Mesenteric fat pad (tissue), 1 donor: ENCODE measurements around the gene GCK. TPM values are rescaled to one million over a fixed set of nuclear protein-coding genes. Genes with fewer than 3 reads are reported as not detected.

Source experiments
- DNase-seq: peaks from one replicate; pipeline ENCODE4 v3.0.0-alpha.2; 2020; ENCODE audit warnings: low spot score
- total RNA-seq: library from RNA; stranded (reverse); fragmentation: NEBNext Ultra II Directional; extraction: Animal tissue kit (Norgen Biotek cat#: 25700); gene quantifications from one replicate; pipeline ENCODE4 v1.2.1, GENCODE V29; 2021
- donor health status: DM: yes; HTN: yes; CAD: no.

GCK gene
- total RNA-seq, 1 donor from 2014 or later, result 0.48 TPM

DNA sequence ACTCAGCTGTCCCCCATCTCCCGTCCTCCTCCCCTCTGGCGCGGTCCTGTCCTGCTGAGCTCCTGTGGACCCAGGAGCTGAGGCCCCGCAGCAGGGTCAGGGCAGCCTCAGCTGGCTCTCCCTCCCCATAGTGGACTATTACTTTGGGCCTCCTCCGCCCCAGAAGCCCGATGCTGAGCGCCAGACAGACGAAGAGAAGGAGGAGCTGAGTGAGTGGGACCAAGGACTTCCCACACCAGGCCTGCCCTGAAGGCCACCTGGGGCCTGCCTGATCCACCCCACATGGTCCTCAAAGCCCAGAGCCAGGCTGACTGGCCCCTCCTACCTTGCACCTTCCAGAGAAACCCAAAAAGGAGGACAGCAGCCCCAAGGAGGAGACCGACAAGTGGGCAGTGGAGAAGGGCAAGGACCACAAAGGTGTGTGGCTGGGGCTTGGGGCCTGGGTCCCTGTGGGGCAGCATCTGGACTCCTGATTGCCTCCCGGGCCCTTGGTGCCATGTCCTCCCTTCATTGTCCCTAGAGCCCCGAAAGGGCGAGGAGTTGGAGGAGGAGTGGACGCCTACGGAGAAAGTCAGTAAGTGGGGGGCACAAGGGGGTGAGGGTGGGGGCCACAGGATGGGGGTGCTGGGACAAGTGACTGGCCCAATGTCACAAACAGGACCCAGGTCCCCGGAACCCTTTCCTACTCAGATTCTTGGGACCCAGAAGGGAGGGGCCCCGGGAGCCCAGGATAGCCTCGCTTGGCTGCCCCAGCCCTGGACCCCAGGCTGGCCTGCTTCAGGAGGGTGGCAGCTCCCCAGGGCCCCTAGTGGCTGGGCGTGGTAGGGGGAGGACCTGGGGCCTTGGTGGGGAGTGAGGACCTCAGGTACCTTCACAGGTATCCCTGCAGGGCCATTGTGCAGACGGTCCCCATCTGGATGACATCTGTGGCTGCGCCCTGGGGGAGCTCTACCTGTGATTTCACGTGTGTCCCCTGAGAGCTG is 80.2 kb downstream of the GCK start:
- DNase-seq, result no peak

DNA sequence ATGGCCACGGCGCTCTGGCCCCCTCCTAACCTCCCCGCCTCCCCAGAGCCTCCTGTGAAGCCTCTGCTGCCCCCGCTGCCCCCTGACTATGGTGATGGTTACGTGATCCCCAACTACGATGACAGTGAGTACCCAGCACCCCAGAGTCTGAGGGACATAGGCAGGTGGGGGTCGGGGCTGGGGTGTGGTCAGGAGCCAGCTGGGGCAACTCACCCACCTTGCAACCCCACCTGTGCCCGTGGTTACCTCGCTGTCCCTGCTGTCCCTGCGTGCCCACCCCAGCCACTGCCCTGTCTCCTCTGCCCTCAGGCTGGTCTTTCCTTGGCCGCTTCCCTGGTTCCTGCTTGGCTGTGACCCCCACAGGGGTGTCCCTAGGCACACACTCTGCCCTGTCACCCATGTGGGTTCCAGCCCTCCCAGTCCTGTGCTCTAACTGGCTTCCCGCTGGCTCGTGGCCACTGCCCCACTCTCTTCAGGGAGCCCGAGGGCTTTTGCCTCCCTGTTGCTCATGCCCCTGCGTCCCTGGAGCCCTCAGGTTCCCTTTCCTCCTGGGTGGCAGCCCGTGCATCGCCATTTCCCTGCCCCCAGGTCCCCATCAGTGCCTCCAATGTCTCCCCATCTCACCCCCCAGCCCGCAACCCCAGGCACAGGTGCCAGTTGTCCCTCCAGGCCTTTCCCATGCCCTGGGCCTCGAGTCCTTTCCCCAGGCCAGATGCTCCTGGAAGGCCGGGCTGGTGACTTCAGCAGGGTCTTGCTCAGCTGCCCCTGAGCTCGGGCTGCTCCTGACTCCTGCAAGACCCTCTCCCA is 81.1 kb downstream of the GCK start:
- no peak for DNase-seq

DNA sequence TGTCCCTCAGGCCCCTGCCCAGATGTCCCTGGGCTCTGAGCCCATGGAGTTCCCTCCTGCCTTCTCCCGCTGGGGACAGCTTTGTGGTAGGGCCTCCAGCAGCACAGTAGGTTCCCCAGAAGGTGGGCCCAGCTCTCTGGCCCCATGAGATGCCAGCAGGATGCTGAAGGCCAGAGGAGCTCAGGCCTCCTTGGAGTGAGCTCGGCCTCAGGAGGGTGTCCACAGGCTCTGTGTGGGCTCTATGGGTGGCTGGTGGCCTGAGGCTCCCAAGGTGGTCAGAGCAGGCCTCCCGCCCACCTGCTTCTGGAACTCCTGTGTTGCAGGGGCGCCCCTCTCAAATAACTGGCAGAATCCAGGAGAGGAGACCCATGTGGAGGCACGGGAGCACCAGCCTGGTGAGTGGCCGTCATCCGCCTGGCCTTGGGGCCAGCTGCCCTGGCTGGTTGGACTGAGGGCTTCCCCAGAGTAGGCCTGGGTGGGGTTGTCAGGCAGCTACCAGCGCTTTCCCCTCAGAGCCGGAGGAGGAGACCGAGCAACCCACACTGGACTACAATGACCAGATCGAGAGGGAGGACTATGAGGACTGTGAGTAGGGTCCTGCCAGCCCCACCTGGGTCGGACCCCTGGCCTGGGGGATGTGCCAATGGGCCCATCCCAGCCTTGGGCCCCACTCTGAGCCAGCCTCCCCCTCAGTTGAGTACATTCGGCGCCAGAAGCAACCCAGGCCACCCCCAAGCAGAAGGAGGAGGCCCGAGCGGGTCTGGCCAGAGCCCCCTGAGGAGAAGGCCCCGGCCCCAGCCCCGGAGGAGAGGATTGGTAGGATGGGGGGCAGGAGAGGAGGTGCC is 81.9 kb downstream of the GCK start:
- no peak for DNase-seq

DNA sequence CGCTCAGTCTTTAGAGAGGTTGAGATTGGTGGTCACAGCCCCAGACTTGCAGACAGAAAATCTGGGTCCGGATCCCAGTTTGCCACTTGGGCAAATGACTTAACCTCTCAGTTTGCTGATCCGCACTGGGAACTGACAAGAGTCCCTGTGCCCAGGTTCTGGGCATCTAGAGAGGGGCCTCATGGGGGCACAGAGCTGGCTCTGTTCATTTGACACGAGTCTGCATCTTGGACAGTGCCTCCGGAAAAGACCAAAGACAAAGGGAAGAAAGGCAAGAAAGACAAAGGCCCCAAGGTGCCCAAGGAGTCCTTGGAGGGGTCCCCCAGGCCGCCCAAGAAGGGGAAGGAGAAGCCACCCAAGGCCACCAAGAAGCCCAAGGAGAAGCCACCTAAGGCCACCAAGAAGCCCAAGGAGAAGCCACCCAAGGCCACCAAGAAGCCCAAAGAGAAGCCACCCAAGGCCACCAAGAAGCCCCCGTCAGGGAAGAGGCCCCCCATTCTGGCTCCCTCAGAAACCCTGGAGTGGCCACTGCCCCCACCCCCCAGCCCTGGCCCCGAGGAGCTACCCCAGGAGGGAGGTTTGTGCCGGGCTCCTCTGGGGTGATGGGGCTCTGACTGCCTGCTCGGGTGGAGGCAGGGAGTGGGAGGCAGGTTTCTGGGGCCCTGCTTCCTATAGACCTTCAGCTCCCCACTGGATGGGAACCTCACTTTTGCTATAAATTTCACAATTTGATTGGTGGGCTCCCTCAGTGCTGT is 82.8 kb downstream of the GCK start:
- DNase-seq, result no peak

DNA sequence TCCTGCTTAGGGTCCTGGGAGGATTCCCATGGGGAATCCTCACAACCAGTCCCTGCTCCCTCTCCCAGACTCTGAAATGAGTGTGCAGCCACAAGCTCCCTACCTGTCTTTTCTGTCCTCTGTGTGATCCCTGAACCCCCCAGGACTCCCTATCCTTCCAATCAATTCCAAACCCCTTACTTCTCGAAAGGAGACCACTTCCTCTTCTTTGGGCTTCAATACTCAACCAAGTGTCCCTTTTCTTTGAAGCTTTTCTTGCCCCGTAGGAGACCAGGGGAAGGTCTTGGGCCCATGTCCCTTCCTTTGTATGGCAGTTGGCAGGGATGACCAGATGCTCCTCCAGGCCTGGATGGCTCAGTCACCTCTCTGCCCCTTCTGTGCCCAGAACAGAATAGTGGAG is 83.4 kb downstream of the GCK start:
- DNase-seq, result no peak

DNA sequence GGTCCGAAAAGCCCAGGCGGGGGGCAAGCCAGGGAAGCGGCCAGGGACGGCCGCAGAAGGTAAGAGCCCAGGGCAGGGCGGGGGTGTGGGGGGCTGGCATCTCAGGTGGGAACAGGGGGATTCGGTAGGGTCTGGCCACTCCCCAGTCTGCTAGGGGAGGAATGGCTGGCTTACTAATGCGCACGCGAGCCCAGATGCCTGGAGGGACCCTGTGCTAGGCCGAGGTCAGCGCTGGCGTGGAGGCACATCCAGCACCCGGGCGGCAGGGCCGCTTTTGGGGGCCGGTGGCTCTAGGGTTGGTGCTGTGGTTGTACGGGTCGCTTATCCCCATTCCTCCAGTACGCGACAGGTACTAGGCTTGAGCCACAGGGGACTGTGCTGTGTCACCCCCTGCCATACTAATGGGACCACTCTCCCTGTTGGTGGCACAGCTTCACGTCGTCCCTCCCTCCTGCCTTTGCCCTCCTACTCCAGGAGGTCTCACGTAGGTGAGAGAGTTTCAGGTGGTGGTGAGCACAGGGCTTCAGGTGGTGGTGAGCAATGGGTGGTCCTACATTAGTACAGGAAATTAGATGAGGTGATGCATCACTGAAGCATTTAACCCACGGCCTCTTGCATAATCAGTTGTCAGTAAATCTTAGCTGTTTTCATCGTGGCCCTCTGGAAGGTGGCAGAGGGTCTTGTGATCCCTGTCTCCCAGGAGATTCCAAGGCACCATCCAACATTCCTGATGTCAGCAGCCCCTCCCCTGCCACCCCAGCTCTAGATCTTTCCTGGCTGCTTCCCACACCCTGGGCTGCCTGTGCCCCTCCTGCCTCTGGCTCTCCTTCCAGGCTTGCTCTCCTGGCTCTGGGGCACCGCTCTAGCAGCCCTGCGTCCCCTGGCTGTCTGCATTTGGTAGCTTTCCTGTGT is 84.1 kb downstream of the GCK start:
- no peak for DNase-seq

DNA sequence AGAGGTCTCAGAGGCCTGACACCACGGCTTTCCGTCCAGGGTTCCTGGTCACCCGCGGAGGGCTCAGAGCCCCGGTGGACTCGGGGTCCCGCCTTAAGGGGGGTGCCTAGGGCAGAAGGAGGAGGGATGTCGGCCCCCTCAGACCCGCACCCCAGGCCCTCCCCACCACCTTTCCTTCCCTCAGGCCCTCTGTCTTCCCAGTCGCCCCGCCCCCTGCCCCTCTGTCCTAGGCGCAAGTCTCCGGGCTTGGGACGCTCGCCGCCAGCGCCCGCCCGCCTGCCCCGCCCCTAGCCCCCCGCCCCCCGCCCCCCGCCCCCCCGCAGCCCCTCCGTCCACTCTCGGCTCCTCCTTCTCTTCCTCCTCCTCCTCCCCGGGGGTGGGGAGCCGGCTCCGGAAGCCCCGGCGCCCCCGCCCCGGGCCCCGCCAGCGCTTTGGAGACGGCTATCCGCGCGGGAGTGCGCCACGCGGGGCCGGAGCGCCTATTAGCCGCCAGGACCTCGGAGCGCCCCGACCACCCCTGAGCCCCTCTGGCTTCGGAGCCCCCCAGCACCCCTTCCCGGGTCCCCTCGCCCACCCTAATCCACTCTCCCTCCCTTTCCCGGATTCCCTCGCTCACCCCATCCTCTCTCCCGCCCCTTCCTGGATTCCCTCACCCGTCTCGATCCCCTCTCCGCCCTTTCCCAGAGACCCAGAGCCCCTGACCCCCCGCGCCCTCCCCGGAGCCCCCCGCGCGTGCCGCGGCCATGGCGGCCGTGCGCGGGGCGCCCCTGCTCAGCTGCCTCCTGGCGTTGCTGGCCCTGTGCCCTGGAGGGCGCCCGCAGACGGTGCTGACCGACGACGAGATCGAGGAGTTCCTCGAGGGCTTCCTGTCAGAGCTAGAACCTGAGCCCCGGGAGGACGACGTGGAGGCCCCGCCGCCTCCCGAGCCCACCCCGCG is 85.0 kb downstream of the GCK start, which contains the start of gene AEBP1:
Gene AEBP1 (plus strand): TSS at position 423 of the 937 bp plus-strand sequence. CDS start 321 bp downstream, at position 744.
- DNase-seq, result no peak

DNA sequence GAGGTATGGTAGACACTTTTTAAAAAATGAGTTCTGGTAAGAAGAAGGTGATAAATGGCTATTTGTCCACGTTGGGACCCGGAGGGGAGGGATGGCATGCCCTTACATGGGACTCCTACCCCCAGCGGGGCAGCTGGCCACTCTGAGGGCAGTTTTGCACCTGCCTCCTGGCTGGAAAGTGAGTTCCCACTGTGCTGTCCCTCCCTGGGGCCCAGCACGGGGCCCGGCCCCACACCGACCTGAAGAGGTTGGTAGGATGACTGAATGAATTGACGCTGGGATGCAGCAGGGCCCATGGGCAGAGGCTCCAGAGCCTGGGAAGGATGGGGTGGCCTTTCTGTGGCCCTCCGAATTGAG is 85.7 kb downstream of the GCK start:
- DNase-seq, result no peak

DNA sequence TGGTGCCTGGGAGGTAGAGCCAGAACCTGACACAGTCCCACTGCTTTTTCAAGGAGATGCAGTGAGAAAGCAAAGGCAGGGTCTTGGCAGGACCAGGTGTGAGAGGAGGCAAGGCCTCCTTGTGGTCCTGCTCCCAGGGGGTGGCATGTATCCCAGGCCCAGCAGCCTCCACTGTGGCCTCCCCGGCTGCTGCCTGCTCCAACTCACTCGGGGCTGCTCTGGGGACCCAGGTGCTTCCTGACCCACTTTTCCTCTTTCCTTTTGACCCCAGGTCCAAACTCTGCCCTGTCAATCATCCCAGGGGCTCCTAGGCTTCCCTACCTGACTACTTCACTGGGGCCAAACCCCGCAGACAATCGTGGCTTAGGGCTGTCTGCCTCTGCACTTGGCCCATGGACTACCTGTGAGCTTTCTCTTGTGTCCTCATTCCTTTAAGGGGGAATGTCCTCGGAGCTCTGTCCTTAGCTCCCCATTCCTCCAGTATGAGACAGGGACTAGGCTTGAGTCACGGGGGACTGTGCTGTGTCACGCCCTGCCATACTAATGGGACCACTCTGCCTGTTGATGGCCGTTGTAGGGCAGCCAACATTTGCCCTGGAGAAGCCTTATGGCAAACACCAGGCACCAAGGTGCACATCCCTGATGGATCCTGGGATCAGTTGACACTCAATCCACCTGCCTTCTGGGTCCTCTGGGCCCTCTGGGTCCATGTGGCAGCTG is 86.2 kb downstream of the GCK start:
- DNase-seq, result no peak

DNA sequence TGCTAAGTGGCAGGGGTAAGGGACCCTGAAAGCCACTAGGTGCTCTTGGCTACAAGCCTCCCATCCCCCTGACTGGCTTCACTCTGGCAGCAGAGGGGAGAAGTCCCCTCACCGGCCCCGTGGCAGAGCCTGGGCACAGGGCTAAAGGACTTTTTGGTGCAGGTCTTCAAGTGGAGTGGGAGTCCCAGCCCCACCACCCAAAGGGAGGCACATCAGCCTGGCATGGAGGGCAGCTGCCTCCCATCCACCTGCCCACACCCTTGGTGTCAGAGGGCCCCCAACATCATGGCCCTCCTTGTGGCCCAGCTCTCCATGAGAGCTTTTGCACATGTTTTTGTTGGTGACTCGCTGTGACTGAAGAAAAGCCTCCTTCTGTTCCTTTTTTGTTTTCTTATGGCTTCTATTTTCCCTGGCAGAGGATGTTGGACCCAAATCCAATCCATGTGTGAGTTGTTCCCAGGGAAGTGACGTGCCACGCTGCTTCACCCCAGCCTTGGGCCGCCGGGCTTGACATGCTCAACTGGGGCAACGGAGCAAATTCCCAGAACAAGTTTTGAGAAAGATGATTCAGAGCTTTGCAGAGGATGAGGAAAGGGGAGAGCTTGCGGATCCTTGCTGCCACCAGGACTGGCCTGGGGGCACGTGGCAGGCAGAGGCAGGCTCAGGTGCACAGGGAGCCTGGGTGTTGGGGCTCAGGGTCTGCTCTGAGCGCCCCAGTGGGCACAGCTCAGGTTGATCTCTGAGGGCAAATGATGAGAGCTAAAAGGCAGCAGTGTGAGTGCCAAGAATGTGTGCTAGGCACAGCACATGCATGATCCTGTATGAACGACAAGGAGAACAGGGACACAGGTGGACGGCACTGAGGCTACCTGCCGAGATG is 87.0 kb downstream of the GCK start:
- DNase-seq, result no peak

DNA sequence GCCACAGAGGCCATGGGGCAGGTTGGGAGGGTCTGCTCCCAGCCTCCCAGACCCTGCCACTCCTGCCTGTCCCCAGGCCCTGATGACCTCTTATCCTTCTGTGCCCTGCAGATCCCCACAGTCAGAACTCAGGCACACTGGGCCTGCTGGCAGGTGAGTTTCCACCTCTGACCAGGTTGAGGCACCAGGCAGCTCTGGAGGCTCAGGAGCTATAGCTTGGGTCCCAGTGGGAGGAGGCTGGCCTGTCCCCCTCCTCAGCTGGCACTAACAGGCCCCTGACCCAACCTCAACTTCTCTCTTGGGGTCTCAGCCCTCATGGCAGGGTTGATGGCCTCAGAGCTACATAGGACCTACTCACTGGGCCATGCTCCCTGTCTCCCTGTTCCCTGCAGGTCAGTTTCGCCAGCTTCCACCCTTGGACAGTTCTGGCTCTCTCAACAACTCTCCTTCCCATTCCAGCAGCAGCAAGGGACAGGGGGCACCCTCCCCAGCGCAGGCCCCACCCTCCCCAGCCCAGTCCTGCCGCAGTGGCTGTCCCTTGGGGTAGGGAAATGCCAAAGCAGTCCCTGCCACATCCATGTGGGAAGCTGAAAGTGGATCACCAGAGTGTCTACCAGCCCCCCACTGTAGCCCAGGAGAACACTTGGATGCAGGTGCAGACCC is 87.8 kb downstream of the GCK start:
- DNase-seq, result no peak

DNA sequence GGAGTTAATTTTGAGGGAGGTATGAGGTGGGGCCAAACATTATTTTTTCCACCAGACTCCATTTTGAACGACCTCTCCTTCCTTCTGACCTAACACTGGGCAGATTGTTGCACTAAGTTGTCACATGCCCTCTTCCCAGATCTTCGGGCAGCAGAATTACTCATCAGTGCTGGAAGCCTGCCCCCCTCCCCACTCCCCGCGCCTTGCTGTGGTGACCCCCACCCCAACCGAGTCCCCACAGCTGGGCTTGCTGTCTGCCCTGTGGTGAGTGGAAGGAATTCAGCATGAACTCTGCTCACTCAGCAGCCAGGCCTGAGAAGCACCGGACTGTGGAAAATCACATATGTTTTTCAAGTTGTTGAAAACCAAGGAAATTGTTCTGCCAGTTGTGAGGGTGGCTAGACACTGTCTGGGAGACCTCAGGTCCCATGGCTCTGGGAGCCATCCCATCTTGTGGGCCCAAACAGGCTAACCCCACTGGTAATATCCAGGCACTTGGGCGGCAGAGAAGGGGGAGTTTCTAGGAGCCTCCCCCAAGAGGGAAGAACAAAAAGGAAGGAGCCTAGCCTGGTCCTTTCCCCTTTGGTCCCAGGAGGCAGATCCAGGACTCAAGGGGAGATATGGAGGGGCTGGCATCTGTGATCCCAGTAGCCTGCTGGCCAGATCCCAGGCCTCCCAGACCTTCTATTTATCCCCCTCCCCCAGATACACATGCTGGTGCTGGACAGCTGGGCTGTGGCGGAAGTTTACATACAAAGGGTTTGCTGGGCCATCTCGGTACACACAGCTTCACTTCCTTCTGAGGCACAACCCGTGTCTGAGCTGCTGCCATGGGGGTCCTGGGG is 88.6 kb downstream of the GCK start:
- DNase-seq, result no peak

DNA sequence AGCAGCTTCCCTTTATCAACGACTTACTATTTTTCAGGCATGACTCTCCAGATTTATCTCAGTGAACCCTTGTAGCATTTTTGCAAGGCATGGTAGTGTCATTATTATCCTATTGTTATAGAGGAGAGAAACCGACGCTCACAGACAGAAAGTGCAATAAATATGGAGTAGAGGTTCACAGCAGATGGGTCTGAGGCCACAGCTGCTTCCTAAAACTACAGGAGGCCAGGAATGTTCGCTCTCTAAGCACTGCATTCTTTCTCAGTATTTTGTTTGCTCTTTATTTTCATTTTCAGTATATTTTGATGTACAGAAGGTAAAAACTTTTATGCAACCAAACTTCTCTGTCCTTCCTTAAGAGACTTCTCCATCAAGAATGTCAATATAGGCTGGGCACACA is 89.6 kb downstream of the GCK start:
- no peak for DNase-seq

DNA sequence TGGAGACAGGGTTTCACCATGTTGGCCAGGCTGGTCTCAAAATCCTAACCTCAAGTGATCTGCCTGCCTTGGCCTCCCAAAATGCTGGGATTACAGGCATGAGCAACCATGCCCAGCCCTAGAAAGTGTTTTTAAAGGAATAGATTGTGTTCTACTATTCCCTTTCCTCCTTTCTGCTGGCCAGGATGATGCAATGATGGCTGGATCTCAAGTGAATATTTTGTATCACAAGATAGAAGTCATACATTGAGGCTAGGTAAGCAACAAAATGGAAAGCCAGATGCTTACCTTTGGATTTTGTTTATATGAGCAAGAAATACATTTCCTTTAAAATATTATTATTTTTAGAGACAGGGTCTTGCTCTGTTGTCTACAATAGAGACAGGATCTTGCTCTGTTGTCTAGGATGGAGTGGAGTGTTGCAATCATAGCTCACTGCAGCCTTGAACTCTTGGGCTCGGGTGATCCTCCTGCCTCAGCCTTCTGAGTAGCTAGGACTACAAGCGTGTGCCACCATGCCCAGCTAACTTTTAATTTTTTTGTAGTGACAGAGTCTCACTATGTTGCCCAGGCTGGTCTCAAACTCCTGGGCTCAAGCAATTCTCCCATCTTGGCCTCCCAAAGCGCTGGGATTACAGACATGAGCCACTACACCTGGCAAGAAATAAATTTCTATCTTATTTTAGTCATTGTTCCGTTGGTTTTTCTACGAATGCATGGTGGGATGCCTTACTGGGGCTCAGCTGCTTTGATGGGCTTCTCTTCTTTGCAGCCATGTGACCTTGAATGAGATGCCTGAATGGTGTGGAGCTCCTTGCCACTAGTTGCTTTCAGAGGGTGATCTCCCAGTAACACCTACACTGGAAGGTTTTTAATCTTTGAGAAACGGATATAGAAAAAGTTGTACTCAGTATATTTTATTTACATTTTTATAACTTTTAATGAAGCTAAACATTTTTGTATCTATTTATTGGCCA is 90.9 kb downstream of the GCK start:
- no peak for DNase-seq
